Lower leg skin (tissue), 3 donors: ENCODE data around the gene STEAP1B.

Source experiments
- POLR2A ChIP-seq, 2 donors: fragments of 450-650 bp; IDR thresholded peaks; one replicate each; pipeline ENCODE4 v1.6.1; 2016 to 2017; ENCODE audit warnings: antibody characterized with exemption in 2 of 2, mild to moderate bottlenecking in 1 of 2, moderate library complexity in 1 of 2
- TF ChIP-seq, protein P1 (sequence below), 3 donors: fragments of 450-650 bp; IDR thresholded peaks; one replicate each; pipeline ENCODE4 v1.5.1; 2016; ENCODE audit warnings: antibody characterized with exemption in 3 of 3, mild to moderate bottlenecking in 3 of 3, moderate library complexity in 2 of 3

DNA sequence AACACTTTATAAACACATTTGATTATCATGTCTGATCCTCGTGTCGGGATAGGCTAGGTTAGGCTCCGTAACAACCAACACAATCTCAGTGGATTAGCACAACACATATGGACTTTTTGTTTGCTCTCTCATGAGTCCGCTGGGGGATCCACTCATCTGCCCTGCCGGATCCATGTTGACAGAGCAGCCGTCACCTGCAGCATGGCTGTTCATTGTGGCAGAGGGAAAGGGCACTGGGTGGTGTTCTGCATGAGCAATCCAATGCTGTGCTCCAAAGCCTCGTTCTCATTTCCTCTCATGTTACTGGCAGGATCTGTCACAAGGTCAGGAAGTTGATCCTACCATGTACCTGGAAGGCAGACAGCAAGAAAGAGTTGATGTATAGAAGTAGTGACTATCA is 80.5 kb downstream of the STEAP1B start:
- TF ChIP-seq POLR2A (IDR thresholded peaks at IDR 0.05): no peak
- TF ChIP-seq, protein P1, sequence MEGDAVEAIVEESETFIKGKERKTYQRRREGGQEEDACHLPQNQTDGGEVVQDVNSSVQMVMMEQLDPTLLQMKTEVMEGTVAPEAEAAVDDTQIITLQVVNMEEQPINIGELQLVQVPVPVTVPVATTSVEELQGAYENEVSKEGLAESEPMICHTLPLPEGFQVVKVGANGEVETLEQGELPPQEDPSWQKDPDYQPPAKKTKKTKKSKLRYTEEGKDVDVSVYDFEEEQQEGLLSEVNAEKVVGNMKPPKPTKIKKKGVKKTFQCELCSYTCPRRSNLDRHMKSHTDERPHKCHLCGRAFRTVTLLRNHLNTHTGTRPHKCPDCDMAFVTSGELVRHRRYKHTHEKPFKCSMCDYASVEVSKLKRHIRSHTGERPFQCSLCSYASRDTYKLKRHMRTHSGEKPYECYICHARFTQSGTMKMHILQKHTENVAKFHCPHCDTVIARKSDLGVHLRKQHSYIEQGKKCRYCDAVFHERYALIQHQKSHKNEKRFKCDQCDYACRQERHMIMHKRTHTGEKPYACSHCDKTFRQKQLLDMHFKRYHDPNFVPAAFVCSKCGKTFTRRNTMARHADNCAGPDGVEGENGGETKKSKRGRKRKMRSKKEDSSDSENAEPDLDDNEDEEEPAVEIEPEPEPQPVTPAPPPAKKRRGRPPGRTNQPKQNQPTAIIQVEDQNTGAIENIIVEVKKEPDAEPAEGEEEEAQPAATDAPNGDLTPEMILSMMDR (IDR thresholded peaks at IDR 0.05): no peak
